Endothelial cell (in vitro differentiated cells): ENCODE results near the gene RASGRP1. TPM values are rescaled to one million over a fixed set of nuclear protein-coding genes. Genes with fewer than 3 reads are reported as not detected.

ENCODE experiments used
- DNase-seq: peaks from one replicate; pipeline ENCODE4 v3.0.0; 2021; ENCODE audit warnings: low spot score
- H3K27ac Mint-ChIP-seq: one replicate; pipeline ENCODE4 v1.8.0; 2021; ENCODE audit warnings: mixed read lengths, inconsistent platforms; ENCODE audit not compliant: unreplicated experiment
- H3K27me3 Mint-ChIP-seq: one replicate; pipeline ENCODE4 v1.8.0; 2021; ENCODE audit warnings: mild to moderate bottlenecking, moderate library complexity, mixed read lengths, inconsistent platforms; ENCODE audit not compliant: unreplicated experiment
- H3K36me3 Mint-ChIP-seq: one replicate; pipeline ENCODE4 v1.8.0; 2021; ENCODE audit warnings: mild to moderate bottlenecking, low read depth, mixed read lengths, inconsistent platforms; ENCODE audit not compliant: unreplicated experiment
- H3K4me1 Mint-ChIP-seq: one replicate; pipeline ENCODE4 v1.8.0; 2021; ENCODE audit warnings: mild to moderate bottlenecking, mixed read lengths, inconsistent platforms; ENCODE audit not compliant: unreplicated experiment
- H3K4me3 Mint-ChIP-seq: one replicate; pipeline ENCODE4 v1.8.0; 2021; ENCODE audit warnings: mild to moderate bottlenecking, mixed read lengths, inconsistent platforms; ENCODE audit not compliant: unreplicated experiment
- H3K9me3 Mint-ChIP-seq: one replicate; pipeline ENCODE4 v1.8.0; 2021; ENCODE audit warnings: mixed read lengths, inconsistent platforms; ENCODE audit not compliant: unreplicated experiment
- total RNA-seq: library from RNA; stranded (reverse); fragmentation: NEBNext Ultra II Directional; extraction: Animal tissue kit (Norgen Biotek cat#: 25700); gene quantifications from one replicate; pipeline ENCODE4 v1.2.1, GENCODE V29; 2021; ENCODE audit not compliant: unreplicated experiment
- TF ChIP-seq, protein P1 (sequence below): fragments of 200-600 bp; sonication (generic); IDR thresholded peaks from one replicate; pipeline ENCODE4 v1.5.0; 2021; ENCODE audit warnings: antibody characterized with exemption; ENCODE audit not compliant: unreplicated experiment

Gene RASGRP1
- total RNA-seq, 1 donor from 2014 or later: 0.49 TPM

- TF ChIP-seq, protein P1, sequence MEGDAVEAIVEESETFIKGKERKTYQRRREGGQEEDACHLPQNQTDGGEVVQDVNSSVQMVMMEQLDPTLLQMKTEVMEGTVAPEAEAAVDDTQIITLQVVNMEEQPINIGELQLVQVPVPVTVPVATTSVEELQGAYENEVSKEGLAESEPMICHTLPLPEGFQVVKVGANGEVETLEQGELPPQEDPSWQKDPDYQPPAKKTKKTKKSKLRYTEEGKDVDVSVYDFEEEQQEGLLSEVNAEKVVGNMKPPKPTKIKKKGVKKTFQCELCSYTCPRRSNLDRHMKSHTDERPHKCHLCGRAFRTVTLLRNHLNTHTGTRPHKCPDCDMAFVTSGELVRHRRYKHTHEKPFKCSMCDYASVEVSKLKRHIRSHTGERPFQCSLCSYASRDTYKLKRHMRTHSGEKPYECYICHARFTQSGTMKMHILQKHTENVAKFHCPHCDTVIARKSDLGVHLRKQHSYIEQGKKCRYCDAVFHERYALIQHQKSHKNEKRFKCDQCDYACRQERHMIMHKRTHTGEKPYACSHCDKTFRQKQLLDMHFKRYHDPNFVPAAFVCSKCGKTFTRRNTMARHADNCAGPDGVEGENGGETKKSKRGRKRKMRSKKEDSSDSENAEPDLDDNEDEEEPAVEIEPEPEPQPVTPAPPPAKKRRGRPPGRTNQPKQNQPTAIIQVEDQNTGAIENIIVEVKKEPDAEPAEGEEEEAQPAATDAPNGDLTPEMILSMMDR: no peak
- DNase-seq: no peak
- H3K27me3 Mint-ChIP-seq: no peaks in the 10 kb centered on the region
- H3K4me3 Mint-ChIP-seq: no peak overlapping the region
- no peaks in the 10 kb centered on the region for H3K9me3 Mint-ChIP-seq
- no peaks in the 10 kb centered on the region for H3K36me3 Mint-ChIP-seq
- H3K27ac Mint-ChIP-seq: no peak overlapping the region
- H3K4me1 Mint-ChIP-seq: no peaks in the 10 kb centered on the region
Measured at GRCh38 chr15:38609097-38609738, 44.6 kb upstream of the RASGRP1 start.

DNA sequence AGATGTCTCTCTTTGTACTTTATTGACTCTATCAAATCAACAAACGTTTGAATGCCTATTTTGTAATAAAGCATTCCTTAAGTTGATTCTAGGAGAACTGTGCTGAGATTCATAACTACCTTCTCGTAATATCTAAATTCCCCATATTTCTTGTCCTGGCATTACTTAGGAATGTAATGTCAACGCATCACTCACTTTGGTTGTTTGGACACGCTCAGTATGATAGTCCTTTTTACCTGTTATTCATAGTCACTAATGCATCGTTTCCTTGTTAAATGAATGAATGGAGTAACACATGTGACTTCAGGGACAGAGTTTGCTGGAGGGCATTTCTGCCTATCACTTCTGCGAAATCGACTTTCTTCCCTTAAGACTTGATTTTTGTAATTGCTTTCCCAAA lies 44.1 kb upstream of the RASGRP1 start:
- Mint-ChIP-seq H3K27me3 (no peaks in the 10 kb centered on the region), H3K9me3 (no peaks in the 10 kb centered on the region), H3K4me1 (no peaks in the 10 kb centered on the region), H3K36me3 (no peaks in the 10 kb centered on the region), H3K27ac (no peak overlapping the region), H3K4me3 (no peak overlapping the region)
- no peak for DNase-seq
- TF ChIP-seq, protein P1: no peak

DNA sequence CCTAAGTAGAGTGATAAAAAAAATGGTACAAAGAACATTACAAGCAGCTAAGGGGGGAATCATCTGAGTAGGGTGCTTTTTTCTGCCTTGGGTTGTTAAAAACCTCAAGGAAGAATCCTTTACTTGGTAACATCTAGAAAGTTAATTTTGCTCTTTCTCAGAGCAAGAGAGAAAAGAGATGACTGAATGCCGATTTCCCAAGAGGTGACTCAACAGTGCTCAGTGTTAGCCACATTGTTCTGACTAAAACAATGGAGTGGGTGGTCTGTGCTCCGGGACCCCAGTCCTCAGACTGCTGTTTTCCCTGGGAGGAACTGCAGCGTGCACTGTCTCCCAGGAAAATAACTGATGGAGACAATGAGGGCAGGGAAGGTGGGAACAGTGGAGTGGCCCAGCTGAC lies 41.1 kb upstream of the RASGRP1 start:
- H3K36me3 Mint-ChIP-seq: no peaks in the 10 kb centered on the region
- no peak overlapping the region for H3K27ac Mint-ChIP-seq
- DNase-seq: no peak
- H3K4me3 Mint-ChIP-seq: no peak overlapping the region
- TF ChIP-seq, protein P1: no peak
- H3K27me3 Mint-ChIP-seq: no peaks in the 10 kb centered on the region
- H3K4me1 Mint-ChIP-seq: no peaks in the 10 kb centered on the region
- no peaks in the 10 kb centered on the region for H3K9me3 Mint-ChIP-seq

GRCh38 chr15:38603672-38604071 lies 39.1 kb upstream of the RASGRP1 start:
- Mint-ChIP-seq H3K4me1 (no peaks in the 10 kb centered on the region), H3K4me3 (no peak overlapping the region), H3K9me3 (no peaks in the 10 kb centered on the region), H3K27me3 (no peaks in the 10 kb centered on the region), H3K27ac (no peak overlapping the region), H3K36me3 (no peaks in the 10 kb centered on the region)
- no peak for DNase-seq
- TF ChIP-seq, protein P1: no peak

DNA sequence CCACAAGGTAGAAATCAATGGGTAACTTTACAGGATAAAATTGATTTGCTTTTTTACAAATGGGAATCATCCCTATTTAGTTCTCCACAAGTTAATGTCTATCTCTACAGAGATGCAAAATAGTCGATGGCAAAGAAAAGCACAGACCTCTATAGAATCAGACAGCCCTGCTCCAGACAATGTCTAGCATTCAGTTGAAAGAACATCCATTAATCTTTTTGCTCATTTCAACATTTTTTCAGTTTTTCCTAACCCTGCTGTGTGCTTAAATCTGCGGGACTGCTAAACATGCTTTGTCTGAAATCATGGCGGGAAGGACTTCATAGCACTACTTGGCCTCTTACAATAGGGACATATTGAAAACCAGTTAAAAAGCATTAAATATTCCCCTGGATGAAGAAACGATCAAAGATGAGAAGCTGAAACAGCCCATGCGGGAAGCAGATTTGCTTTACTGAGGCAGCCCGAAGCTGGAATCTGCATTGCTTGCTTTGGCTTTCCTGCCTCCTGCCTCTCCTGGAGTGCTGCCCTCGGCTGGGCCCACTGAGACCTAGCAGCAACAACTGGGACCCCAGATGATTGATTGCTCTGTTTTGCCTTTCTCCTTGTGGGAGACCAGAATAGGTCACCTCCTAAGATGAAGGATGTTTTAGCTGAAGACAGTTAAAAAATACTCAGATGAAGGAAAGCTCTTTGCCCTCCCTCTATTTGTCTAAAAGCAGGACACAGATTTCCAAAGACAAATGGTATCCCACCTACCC lies 38.5 kb upstream of the RASGRP1 start:
- H3K27me3 Mint-ChIP-seq: no peaks in the 10 kb centered on the region

More for the DNA sequence above, 38.5 kb upstream of the RASGRP1 start:
- Mint-ChIP-seq H3K36me3 (no peaks in the 10 kb centered on the region), H3K9me3 (no peaks in the 10 kb centered on the region), H3K27ac (no peak overlapping the region), H3K4me1 (no peaks in the 10 kb centered on the region), H3K4me3 (no peak overlapping the region)
- no peak for DNase-seq
- TF ChIP-seq, protein P1: no peak
